MV-4-11 (cell line): ENCODE results near the gene ZCCHC7.
"Not testable (repeated sequence)": the region's sequence is repeated elsewhere in the genome, so short reads cannot be mapped to it uniquely, and the experiment has no call there.

Experiments
- DNase-seq: peaks from one replicate; lab custom pipeline; 2025; lab: John Stamatoyannopoulos, UW

Gene ZCCHC7

DNA sequence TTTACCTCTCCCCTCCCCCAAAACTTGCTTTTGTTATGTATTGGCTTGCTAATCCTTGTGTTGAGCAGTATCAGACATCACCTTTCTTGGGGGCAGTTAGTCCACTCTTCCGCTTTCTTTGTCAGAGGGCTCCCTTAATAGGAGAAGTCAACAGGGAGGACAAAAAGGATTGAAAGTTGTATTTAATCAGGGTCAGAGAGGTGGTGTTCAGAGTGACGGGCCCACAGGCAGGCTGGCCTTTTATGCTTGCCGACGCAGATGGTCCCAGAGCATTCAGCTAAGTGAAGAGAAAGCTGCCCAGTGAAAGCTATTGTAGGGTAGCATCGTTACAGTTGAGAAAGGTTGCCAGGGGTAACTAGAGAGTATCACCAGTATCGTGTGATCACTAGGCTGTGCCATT, 131.1 kb downstream of the ZCCHC7 start:
- DNase-seq = no peak

DNA sequence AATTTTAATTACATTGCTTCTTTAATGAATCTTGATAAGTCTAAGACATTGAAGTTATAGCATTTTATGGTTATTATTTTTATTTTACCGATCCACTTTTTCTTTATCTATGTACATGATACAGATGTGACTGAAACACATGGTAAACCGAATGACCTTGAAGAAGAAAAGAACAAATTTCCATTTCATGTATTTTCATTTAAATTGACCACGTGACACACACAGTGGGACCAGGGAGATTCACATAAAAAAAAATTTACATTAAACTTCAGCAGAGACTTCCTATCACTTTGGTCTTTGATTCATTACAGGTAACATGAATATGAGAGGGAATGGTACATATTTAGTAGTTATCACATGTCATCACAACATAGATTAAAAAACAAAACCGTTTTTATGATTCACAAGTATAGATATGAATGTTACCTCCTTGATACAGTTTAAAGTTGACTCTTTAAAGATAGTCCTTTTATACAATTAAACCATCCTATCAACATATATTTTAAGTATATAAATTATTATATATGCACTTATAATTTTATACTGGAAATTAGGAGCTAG, 133.1 kb downstream of the ZCCHC7 start:
- DNase-seq = no peak

DNA sequence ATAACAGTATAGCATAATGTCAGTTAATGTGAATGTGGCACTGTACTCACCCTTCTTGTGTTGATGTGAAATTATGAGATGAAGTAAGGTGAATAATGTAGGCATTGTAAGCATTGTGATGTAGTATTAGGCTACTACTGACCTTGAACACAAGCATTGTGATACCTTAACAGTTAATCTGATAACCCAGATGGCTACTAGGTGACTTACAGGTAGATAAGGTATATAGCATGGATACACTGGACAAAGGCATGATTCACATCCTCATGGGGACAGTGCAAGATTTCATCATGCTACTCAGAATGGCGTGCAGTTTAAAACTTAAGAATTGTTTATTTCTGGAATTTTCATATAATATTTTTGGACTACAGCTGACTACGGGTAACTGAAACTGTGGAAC, 134.8 kb downstream of the ZCCHC7 start:
- DNase-seq = no peak

DNA sequence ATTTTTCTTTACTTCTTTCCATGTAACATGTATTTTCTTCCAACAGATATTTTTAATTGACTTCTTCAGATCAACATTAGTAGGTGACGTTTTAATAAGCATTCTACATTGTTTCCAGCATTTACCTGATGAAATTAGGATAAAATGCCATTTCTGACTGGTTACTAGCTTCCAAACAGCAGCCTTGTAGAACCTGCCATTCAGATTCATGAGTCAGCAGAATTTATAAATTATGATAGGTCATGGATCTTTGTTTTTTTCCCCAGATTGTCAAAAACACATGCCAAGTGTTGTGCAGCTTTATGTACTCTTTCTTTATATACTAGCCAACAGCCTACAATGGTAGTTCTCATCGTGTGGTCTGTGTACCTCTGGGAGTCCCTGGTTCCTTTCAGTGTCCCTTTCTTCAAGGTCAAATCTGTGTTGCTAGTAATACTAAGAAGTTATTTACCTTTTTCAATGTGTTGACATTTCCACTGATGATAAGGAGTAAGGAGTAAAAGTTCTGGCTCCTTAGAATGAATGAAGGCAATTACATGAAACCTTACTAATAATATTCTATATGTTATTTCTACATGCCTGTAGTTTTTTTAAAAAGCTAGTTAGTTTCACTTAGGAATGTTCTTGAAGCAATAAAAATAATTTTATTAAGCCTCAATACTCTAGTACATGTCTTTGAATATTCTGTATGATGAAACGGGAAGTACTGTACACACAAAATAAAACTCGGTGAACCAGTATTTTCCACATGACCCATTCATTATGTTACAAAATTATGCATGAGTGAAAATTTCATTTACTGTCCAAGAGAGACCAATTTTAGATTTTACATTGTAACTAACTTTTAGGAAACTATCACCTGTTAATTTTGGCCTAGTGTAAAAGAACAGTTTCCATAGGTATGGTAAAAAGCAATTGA, 135.8 kb downstream of the ZCCHC7 start:
- no peak for DNase-seq

DNA sequence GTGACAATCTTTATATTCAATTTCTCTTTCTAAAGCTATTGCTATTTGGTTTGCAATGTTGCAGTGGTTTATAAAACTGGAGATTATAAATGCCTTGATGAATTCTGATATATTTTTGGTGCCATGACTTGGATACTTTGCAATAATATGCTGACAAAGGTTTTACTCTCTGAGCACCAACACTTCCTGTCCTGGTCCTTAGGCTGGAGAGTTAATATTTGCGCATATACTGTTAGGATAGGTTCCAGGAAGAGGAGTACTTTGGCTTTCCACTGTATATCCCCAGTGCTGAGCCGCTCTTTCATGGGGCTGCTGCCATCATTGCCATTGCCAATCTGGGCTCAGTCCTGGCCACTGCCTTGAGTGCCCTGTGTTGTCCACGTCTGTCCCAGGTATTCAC, 139.6 kb downstream of the ZCCHC7 start:
- no peak for DNase-seq

DNA sequence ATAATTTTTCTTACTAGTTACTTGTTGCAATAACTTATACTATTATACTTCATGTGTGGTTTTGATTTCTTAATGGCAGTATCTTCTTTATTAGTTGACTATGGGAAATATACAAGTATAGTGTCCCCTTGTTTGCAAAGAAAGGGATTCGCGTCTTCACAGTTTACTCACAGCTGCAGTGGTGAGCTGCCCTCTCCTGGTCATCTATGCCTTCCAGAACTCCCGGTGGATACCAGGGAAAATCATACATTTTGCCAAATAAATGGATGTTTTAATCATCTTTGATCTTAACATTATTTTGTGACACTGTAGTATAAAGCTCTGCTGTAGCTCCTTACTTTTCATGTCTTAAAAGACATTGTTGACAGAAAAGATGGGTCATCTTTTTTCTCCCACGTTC, 142.0 kb downstream of the ZCCHC7 start:
- DNase-seq = no peak

DNA sequence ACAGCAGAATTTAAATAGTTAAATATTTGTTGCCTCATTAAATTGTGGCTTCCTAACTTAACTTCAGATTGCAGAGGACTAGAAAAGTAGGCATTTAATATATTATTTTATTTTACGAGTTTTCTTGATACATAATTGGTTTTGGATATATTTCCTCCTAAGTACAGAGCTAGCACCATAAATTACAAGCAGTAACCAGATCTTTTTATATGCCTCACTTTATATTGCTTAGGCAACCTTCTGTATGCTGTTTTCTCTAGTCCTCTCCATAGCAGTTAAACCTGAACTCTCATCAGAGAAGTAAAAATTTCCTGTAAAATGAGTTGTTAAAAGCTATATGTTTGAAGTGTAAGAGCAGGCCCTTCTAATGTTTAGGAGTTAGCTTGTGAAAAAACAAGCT, 144.2 kb downstream of the ZCCHC7 start:
- DNase-seq = no peak

DNA sequence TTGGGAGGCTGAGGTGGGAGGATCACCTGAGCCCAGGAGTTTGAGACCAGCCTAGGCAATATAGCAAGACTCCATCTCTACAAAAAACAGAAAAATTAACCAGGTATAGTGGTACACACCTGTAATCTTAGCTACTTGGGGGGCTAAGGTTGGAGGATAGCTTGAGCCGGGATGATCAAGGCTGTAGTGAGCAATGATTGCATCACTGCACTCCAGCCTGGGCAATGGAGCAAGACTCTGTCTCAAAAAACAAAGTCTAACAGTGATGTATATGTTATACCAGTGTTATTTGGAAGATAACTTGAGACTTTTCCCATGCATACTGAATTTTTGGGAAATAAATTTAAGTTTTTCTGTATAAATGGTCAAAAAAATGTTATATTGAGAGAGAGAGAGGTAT, 146.3 kb downstream of the ZCCHC7 start:
- DNase-seq = no peak

DNA sequence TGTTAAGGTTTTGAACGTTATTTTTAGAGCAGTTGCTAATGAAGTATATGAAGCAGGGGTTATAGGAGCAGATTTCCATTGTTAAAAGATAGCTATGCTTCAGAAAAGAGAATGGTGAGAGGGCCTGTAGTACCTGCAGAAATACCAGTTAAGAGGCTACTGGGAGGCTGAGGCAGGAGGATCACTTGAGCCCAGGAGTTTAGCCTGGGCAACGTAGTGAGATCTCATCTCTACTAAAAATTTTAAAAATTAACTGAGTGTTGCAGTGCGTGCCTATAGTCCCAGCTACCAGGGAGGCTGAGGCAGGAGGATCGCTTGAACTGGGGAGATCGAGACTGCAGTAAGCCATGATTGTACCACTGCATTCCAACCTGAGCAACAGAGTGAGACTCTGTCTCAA, 148.8 kb downstream of the ZCCHC7 start:
- no peak for DNase-seq

DNA sequence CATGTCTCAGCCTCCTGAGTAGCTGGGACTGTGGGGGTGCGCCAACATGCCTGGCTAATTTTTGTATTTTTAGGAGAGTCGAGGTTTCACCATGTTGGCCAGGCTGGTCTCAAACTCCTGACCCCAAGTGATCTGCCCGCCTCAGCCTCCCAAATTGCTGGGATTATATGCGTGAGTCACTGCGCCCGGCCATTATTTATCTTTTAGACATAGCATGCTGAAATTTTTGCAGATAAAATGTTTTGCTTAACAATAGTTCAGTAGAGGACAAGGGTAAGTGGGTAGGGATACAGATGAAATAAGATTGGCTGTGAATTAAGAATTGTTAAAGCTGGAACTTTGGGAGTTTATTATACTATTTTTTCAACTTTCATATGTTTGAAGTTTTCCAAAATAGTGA, 151.3 kb downstream of the ZCCHC7 start:
- no peak for DNase-seq

DNA sequence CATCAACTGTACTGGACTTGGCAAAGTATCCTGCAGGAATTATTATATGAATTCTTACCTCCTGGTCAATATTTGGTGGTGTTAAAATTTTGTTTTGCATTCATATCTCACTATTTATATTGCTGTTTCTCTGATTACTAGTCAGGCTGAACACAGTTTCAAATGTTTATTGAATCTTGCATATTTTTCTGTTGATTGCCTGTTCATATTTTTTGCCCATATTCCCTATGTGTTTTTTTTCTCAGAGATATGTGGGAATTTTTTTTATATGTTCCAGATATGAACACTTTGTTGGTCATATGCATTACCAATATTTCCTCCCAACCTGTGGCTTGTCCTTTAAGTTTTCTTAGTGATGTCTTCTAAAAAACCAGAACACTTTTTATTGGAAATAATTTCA, 153.2 kb downstream of the ZCCHC7 start:
- no peak for DNase-seq

DNA sequence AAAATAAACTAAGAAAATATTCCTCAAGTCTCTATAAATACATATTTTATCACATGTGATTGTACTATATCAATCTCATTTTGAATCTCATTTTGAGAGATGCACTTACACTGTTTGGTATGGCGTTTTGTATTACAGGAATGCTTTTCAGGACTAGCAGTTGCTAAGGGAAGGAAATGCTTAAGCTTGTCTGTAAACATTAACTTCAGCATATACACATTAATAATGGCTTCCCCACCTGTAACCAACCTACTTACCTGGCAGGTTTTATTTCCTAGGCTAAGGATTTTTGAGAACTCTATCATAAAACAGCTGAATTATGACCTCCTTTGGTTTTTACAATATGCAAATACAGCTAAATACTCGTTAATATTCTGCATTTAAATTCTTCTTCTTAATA, 161.2 kb downstream of the ZCCHC7 start:
- no peak for DNase-seq

DNA sequence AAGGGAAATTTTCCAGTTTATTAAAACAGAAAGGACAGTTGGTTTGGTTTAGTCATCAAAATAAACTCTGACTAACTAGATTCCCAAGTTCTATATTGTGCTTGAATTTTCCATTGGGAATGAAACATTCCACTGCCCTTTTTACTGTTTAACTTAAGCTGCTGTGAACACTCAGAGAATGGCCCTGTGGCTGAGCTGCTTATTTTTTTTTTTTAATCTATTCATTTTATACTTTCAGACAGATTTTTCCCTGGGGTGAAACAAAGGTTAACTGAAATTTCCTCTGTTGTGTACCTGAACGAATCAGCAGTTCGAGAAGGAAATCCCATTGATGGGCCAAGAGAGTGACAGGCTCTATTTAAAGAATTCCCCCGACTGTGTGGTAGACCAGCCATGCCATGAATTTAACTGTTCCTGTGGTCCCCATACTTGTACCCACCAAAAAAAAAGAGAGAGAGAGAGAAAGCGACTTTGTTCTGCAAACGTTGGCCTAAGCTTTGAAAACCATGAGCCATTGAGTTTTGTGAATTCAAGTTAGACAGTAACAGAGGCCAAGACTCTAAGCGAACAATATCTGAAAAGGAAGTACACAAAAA, 163.5 kb downstream of the ZCCHC7 start:
- no peak for DNase-seq

DNA sequence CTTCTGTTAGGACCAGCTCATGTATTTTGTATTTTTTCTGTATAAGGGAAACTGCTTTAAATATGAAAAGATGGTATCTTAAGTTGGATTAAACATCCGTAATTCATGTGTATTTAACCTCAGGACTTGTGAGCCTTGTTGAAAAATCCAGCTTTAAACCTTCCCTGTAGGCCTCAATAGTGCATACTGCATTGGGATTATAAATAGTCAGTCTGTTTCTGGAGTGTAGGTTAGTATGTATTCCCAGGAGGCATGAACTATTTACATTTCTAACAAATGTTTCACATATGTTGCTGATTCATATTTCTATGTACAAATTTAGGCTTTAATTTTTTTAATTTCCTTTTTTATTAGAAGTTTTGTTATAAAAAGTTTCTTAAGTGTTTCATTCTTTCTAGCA, 164.3 kb downstream of the ZCCHC7 start:
- DNase-seq = no peak

DNA sequence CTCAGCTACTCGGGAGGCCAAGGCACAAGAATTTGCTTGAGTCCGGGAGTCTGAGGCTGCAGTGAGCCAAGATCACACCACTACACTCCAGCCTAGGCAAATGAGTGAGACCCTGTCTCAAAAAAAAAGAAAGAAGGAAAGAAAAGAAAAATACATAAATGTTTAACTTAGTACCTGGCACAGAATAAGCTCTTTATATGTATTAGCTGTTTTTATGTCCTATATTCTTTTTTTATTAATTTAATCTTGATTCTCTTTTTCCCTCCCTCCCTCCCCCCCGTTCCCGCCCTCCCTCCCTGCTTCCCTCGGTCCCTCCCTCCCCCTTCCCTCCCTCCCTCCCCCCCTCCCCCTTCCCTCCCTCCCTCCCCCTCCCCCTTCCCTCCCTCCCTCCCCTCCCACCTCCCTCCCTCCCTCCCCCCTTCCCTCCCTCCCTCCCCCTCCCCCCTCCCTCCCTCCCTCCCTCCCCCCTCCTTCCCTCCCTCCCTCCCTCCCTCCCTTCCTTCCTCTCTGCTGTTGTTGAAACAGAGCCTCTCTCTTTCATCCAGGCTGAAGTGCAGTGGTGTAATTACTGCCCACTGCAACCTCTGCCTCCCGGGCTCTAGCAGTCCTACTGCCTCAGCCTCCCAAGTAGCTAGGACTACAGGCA, 166.3 kb downstream of the ZCCHC7 start:
- DNase-seq = no peak

DNA sequence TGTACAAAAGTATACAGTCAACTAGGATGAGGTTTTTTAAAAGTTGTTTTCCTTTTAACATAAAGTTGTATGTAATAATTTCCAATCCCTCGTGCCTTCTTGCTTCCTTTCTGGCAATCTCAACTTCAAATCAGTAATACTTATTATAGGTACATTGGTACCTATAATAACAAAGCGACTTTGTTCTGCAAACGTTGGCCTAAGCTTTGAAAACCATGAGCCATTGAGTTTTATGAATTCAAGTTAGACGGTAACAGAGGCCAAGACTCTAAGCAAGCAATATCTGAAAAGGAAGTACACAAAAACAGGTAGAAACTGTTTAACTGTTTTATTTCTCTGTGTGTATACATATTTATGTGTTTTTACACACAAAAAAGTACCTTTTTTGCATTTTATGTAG, 166.9 kb downstream of the ZCCHC7 start:
- DNase-seq = no peak

DNA sequence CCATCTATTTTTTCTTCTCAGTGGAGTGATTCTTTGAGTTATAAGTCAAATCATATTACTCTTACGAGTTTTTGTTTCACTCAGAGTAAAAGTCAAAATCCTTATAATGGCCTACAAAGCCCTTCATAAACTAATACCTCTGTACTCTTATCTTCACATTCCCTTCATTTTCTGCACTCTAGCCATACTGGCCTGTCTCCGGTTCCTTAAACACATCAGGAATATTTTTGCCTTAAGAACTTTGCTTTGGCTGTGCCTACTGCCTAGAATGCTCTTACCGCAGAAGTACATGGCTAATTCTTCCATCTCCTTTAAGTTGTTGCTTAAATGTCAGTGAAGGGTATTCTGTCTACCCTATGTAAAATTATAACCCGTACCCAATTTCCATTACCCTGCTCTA, 169.3 kb downstream of the ZCCHC7 start:
- no peak for DNase-seq

DNA sequence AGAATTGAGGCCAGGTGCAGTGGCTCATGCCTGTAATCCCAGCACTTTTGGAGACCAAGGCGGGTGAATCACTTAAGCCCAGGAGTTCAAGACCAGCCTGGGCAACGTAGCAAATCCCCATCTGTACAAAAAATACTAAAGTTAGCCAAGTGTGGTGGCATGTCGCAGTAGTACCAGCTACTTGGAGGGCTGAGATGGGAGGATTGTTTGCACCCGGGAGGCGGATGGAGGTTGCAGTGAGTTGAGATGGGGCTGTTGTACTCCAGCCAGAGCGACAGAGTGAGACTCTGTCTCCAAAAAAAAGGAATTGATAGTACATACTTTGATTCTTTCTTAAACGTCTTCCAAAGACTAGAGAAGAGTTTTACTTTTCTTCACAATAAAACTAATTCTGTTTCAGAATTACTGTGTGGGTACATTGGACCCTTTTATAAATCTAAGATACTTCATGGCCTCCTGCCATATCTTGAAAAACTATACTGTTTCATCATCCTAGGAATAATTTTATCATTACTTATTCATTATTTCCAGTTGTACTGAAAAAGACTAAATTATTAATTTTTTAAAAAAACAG, 170.1 kb downstream of the ZCCHC7 start:
- DNase-seq = no peak

DNA sequence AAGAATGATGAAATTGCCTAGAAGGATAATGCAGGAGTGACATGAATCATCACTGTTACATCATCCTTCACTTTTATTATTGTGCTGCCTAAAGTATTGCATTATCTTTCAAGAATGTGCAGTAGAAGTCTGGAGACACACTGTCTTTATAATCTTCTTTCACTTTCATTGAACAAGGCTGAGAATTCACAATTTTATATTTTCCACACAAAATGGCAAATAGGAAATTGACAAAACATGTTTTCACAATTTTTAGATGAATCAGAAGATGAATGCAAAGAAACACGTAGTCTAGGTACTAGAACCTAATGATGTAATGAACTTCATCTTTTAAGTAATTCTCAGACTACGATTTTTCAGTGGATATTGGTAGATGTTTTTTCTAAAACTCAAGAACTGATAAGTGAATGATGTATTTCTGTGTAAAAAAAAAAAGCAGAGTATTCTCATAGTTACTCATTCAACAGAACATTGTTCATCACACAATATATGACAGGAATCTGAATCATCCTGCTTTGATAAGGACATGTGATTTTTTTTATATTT, 170.6 kb downstream of the ZCCHC7 start:
- DNase-seq = peak; percentile 77

DNA sequence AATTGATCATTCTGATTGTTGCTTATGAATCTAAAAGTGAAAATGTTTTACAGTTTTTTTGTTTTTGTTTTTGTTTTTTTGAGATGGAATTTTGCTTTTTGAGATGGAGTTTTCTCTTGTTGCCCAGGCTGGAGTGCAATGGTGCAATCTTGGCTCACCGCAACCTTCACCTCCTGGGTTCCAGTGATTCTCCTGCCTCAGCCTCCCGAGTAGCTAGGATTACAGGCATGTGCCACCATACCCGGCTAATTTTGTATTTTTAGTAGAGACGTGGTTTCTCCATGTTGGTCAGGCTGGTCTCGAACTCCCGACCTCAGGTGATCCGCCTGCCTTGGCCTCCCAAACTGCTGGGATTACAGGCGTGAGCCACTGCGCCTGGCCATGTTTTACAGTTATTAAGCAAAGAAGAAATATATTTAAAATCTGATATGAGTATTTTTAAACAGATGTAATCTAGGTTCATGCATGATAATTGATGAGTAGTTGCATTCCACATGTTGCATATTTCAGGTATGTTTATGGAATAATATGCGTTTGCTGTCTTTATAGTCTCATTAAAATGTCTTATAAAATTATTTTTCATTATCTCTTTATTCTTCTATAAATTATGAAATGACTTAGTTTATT, 171.4 kb downstream of the ZCCHC7 start:
- not testable (repeated sequence) for DNase-seq

DNA sequence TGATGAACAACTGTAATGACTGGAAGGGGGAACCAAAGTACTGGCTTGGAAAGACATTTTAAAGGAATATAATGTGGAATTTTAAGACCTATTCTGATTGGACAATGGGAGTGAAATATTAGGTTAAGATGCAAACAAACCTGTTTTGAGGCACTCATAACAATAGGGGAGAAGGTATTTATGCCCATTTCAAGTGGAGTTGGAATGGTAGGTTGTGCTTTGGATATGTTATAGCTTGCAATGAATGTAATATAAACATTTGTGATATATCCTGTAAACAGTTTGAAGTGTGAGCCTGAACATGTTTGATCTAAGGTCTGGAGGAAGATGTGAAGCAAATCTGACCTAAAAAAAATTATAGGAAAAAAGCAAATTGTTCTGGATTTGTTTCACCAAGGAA, 172.5 kb downstream of the ZCCHC7 start:
- no peak for DNase-seq
